GM21723 (cell line): ENCODE results near the gene GUCA1C.

ENCODE experiments used
- ATAC-seq: cut with Tn5 transposase; IDR thresholded peaks from one replicate; pipeline ENCODE4 v1.9.1; 2021; ENCODE audit warnings: mild to moderate bottlenecking, moderate library complexity; ENCODE audit not compliant: unreplicated experiment

Gene GUCA1C

DNA sequence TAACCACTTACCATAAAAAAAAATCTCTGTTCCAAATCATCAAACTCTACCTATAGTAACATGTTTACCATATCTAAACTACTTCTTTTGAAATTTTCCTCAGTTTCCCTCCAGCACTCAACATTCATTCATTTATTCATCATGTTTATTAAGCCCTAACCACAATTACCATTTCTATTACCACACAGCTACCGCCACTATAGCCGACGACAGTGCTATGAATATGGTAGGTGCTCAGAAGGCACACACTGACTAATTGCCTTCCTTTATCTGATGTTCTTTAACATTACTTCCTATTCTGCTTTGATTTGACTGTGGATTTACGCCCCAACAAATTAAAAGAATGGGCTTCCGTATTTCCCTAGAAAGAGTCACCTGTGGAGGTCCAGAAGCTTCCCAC lies 43.9 kb downstream of the GUCA1C start:
- ATAC-seq = no peak

DNA sequence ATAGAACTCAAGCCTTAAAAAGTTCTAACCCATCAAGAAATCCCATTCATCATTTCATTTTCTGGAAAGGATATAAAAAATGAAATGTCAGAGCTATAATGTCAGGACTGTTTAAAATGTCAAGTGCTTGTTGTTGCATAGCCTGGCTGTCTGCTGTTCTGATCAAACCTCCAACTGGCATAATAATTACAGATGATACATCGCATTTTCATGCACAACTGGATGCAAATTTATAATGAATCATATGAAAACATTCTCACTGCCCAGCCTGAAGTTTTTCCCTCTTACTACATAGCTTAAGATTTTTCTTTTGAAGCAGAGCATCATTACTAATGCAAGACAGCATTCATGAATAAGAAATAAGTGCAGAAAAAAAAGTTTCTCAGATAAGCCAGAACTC lies 46.5 kb downstream of the GUCA1C start:
- ATAC-seq = no peak

- ATAC-seq = no peak
Observed at GRCh38 chr3:108899530-108899929, 54.1 kb downstream of the GUCA1C start.

DNA sequence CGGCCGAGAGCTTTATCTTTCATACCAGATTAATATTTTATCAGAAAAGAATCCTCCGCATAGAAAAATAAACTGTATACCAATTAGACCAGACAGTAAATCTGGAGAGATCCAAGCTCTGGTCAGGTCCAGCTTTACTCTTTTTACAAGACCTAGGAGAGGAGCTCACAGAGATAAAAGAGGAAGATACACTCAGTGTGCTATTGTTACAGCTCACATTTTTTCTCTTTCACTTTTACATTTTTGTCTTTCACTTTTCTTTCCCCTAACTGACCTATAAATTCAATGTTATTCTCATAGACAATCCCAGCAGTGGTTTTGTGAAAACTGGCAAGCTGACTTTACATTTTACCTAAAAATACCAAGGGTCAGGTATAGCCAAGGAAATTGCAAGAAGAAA lies 55.8 kb downstream of the GUCA1C start:
- peak; percentile 77 for ATAC-seq

- ATAC-seq = no peak
Observed at GRCh38 chr3:108894981-108895380, 58.7 kb downstream of the GUCA1C start.

- ATAC-seq = no peak
Observed at GRCh38 chr3:108891833-108892232, 61.8 kb downstream of the GUCA1C start.

- ATAC-seq = no peak
Observed at GRCh38 chr3:108887777-108888176, 65.9 kb downstream of the GUCA1C start.

DNA sequence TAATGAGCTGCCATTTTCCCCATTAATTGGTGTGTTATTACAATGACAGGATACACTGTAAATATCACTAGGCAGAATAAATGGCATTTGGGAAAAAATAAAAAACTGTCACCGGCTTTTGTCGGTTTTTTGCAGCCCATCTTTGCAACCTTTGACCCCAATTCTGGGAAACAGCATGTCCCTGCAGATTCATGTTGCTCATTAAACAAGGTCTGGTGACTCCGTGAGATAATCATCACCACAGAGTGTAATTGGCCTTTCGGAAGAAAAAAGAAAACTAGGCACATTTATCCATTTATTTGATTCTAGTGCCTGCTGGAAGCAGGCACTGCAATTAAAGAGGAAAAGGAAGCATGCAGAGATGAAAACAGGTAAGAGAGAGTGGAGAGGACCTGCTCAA lies 66.6 kb downstream of the GUCA1C start:
- no peak for ATAC-seq

GRCh38 chr3:108883373-108883772 lies 70.3 kb downstream of the GUCA1C start:
- ATAC-seq = no peak

GRCh38 chr3:108882762-108883161 lies 70.9 kb downstream of the GUCA1C start:
- ATAC-seq = no peak

GRCh38 chr3:108879915-108880314 lies 73.8 kb downstream of the GUCA1C start:
- ATAC-seq = no peak

- no peak for ATAC-seq
Observed at GRCh38 chr3:108877901-108878300, 75.8 kb downstream of the GUCA1C start.

- no peak for ATAC-seq
Observed at GRCh38 chr3:108863799-108864135, 89.9 kb downstream of the GUCA1C start.

DNA sequence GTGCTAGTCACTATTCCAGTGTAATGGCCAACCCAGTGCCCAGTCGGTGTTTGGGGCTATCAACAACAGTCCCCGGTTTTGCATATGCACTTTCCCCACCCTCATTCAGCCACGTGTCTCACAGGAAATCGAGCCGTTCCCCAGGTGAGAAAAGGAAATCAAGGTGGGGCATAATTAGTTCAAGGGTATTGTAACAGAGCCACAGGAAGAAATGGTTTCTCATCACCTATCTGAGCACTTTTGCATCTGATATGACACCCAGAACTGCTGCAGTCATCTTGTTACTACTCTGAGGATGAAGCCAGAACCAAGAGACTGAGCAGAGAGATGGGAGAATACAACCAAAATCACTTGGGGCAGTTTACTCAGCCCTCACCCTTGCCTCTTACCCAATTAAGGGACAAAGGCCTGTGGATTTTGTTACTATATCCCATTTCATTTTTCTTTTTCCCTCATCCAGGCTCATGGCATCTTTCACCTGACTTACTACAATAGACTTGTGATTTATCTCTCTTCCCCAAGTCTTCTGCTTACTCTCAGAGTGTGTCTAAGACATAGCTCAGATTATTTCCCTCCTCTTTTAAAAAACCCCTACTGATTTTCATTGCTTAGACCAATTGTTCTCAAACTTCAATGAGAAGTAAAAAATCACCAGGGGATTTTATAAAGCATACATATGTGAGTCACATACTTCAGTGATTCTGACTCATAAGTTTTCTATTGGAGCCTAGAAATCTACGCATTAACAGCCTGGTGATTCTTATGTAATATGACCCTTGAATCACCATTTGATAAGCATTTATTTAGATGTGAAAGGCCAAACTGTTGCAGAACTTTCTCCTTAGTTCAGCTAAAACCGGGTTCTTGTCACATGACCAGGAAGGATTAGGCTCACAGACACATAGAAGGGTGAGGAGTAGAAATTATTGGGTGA lies 90.5 kb downstream of the GUCA1C start:
- peak; percentile 69 for ATAC-seq

GRCh38 chr3:108861401-108861800 lies 92.3 kb downstream of the GUCA1C start:
- no peak for ATAC-seq
